ENCODE data around the gene SELE. TPM values are rescaled to one million over a fixed set of nuclear protein-coding genes. Genes with fewer than 3 reads are reported as not detected.

The SELE gene
- total and polyA plus RNA-seq, 2 of the 4 experiments (the other 2 are of a cell fraction), result not detected

DNA sequence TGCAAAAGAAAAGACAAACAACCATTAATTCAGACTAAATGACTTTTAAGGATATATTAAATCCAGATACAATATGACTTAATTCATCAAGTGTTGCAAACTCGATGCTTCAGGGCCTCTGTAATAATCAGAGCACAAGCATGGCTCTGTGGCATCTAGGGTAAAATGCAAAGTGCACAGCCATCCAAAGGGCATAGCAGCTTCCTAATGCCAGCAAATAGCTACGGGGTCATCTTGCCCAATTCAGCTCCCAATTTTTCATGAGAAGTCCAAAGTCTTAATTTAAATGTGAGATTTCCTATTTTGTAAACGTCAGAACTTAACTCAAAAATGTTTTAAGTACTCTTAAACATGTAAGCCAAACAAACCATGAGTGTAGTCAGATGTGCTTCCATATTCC lies 7.9 kb downstream of the SELE start:
- H3K9ac ChIP-seq (ENCODE audit: low read depth, low read length), result no peak overlapping the region
- no peak overlapping the region for H3K23ac ChIP-seq (ENCODE audit: low read depth, low read length)
- no peak overlapping the region for H2BK5ac ChIP-seq (ENCODE audit: low read depth, low read length, poor library complexity, severe bottlenecking)
- no peak overlapping the region for H2AK5ac ChIP-seq (ENCODE audit: low read depth, low read length)
- in situ Hi-C loops (cut with MboI; ENCODE audit: low sequenced_read_pairs), result no loop called here
- no peak overlapping the region for H2BK15ac ChIP-seq (ENCODE audit: low read depth, low read length)
- no peak for TF ChIP-seq POLR2A (IDR thresholded peaks at IDR 0.05; ENCODE audit: low read depth, low read length)
- no peak for TF ChIP-seq RFX5 (IDR thresholded peaks at IDR 0.05; ENCODE audit: low read depth, low read length)
- no peak overlapping the region for H3K4me3 ChIP-seq (ENCODE audit: insufficient read depth, low read depth, low read length)
- no peak overlapping the region for H2BK120ac ChIP-seq (ENCODE audit: low read depth, low read length)
- H3K4me1 ChIP-seq (ENCODE audit: control insufficient read depth, insufficient read depth, low read length), result no peaks in the 10 kb centered on the region
- no peak for DNase-seq
- dilution Hi-C loops (cut with HindIII; ENCODE audit: low sequenced_read_pairs, unreplicated experiment), result no loop called here
- no peaks in the 10 kb centered on the region for H3K9me3 ChIP-seq (ENCODE audit: control insufficient read depth, insufficient read depth, low read length)
- H3K4ac ChIP-seq (ENCODE audit: low read depth, low read length), result no peak overlapping the region
- ATAC-seq (ENCODE audit: low read depth), result no peak
- H3K27ac ChIP-seq (ENCODE audit: insufficient read depth, low read length), result no peak overlapping the region
- H3K14ac ChIP-seq (replicated peaks; ENCODE audit: low read depth, low read length), result no peak overlapping the region
- H4K8ac ChIP-seq (ENCODE audit: low read depth in 2 of 2, low read length in 2 of 2), result no peak overlapping the region
- no peak overlapping the region for H2AFZ ChIP-seq (replicated peaks; ENCODE audit: low read length, poor library complexity)
- H3K18ac ChIP-seq (ENCODE audit: low read depth, low read length), result no peak overlapping the region
- no peak overlapping the region for H2AK9ac ChIP-seq (replicated peaks; ENCODE audit: low read depth, low read length, poor library complexity)
- H3K79me1 ChIP-seq (ENCODE audit: low read depth in 1 of 2, low read length in 2 of 2), result no peaks in the 10 kb centered on the region
- H3K27me3 ChIP-seq (ENCODE audit: control insufficient read depth, insufficient read depth, low read length), result peaks cover 2% of the 10 kb centered on the region
- WGBS, 2 experiments (ENCODE audit: extremely low coverage in 2 of 2, insufficient read length in 1 of 2), result no CpG with 5 or more reads among the region's 3 CpGs
- no peak overlapping the region for H3K56ac ChIP-seq (ENCODE audit: extremely low read depth, insufficient read depth, low read length)
- BruUV-seq (replicated peaks), result no TSS peak
- no peaks in the 10 kb centered on the region for H3K36me3 ChIP-seq (ENCODE audit: control insufficient read depth, insufficient read depth, low read length)
- no peak overlapping the region for H4K91ac ChIP-seq (ENCODE audit: insufficient read depth, low read depth, low read length)
- H2BK20ac ChIP-seq (ENCODE audit: low read depth, low read length), result no peak overlapping the region
- H4K20me1 ChIP-seq (ENCODE audit: insufficient read depth, low read length), result no peaks in the 10 kb centered on the region
- ChIA-PET POLR2A (ENCODE audit: unreplicated experiment) (no interaction called here), CTCF (interaction anchor here (0.5 to 0.6 kb wide), 2 partner anchors 14 to 1121 kb away, joined by 3 read pairs; no protein-coding TSS in a partner anchor)
- H4K5ac ChIP-seq (ENCODE audit: low read depth, low read length), result no peak overlapping the region
- intact Hi-C loops (cut with micrococcal nuclease), result no loop called here
- no peaks in the 10 kb centered on the region for H3K9me1 ChIP-seq (ENCODE audit: insufficient read depth, low read length)
- H3K4me2 ChIP-seq (ENCODE audit: low read depth, low read length), result no peak overlapping the region

Data from IMR-90 (cell line).